Muscle of leg (tissue), 16 donors: Measurements from ENCODE around the gene WDR47. TPM values are rescaled to one million over a fixed set of nuclear protein-coding genes. Genes with fewer than 3 reads are reported as not detected.

Experiments
- DNase-seq: peaks from one replicate; pipeline ENCODE4 v3.0.0; 2013
- H3K27ac ChIP-seq: one replicate; pipeline ENCODE4 v1.5.1; 2013; ENCODE audit warnings: mild to moderate bottlenecking, low read length, control low read depth
- H3K27me3 ChIP-seq: one replicate; pipeline ENCODE4 v1.6.1; 2013; ENCODE audit warnings: low read length; ENCODE audit not compliant: control insufficient read depth, insufficient read depth
- H3K36me3 ChIP-seq: one replicate; pipeline ENCODE4 v1.6.1; 2013; ENCODE audit warnings: low read length; ENCODE audit not compliant: control insufficient read depth, insufficient read depth
- H3K4me1 ChIP-seq: one replicate; pipeline ENCODE4 v1.6.1; 2013; ENCODE audit warnings: low read length; ENCODE audit not compliant: control insufficient read depth, insufficient read depth
- H3K4me3 ChIP-seq: one replicate; pipeline ENCODE4 v1.5.1; 2013; ENCODE audit warnings: low read length, control low read depth
- H3K9me3 ChIP-seq: replicated peaks from 2 replicates; pipeline ENCODE4 v1.6.1; 2013; ENCODE audit warnings: low read depth, low read length; ENCODE audit not compliant: control insufficient read depth
- WGBS: methylation state at CpG from one replicate; pipeline ENCODE4 v1.1.5; 2013; ENCODE audit warnings: missing lambda C conversion rate; ENCODE audit not compliant: insufficient coverage; 5-methylcytosine and 5-hydroxymethylcytosine counted together
- long read RNA-seq, 11 donors: transcript quantifications; one replicate each; lab custom pipeline, GENCODE V29; 2026
- polyA plus RNA-seq, 8 donors: library from polyadenylated mRNA; unstranded; fragments of 120-200 nt; gene quantifications; one replicate each; pipeline versions ENCODE4 v1.2.1 to v1.2.3, GENCODE V29; 2013; ENCODE audit warnings: inconsistent platforms in 1 of 8, low replicate concordance in 1 of 8; ENCODE audit not compliant: insufficient read length in 8 of 8, insufficient read depth in 1 of 8
- total RNA-seq: library from RNA; stranded (reverse); fragments of 120-200 nt; gene quantifications from one replicate; pipeline ENCODE4 v1.2.4, GENCODE V29; 2013

WDR47 gene
- 10.8 TPM for total RNA-seq
- 10 to 100 TPM in 4 of 8 donors, 1 to 10 TPM in 4; 8.4 to 12.2 (median 10.2) TPM for polyA plus RNA-seq
- long read RNA-seq, donor 1: 0 reads
- long read RNA-seq, donor 2: 0 reads
- long read RNA-seq, donor 3, full-length matches to known transcripts: 1 of 42 reads
- long read RNA-seq, donor 3, partial matches to known transcripts: 41 of 42 reads
- long read RNA-seq, donor 3, other reads (novel, unspliced or antisense): 0 of 42 reads
- long read RNA-seq, donor 4: 0 reads
- long read RNA-seq, donor 5, full-length matches to known transcripts: 2 of 11 reads
- long read RNA-seq, donor 5, partial matches to known transcripts: 9 of 11 reads
- long read RNA-seq, donor 5, other reads (novel, unspliced or antisense): 0 of 11 reads
- long read RNA-seq, donor 6, full-length matches to known transcripts: 3 of 188 reads
- long read RNA-seq, donor 6, partial matches to known transcripts: 185 of 188 reads
- long read RNA-seq, donor 6, other reads (novel, unspliced or antisense): 0 of 188 reads
- long read RNA-seq, donor 7, full-length matches to known transcripts: 2 of 7 reads
- long read RNA-seq, donor 7, partial matches to known transcripts: 5 of 7 reads
- long read RNA-seq, donor 7, other reads (novel, unspliced or antisense): 0 of 7 reads
- long read RNA-seq, donor 8, full-length matches to known transcripts: 1 of 1 reads
- long read RNA-seq, donor 8, partial matches to known transcripts: 0 of 1 reads
- long read RNA-seq, donor 8, other reads (novel, unspliced or antisense): 0 of 1 reads
- long read RNA-seq, donor 9, partial matches to known transcripts: 51 of 51 reads
- long read RNA-seq, donor 9, other reads (novel, unspliced or antisense): 0 of 51 reads
- long read RNA-seq, donor 10, full-length matches to known transcripts: 2 of 2 reads
- long read RNA-seq, donor 10, partial matches to known transcripts: 0 of 2 reads
- long read RNA-seq, donor 10, other reads (novel, unspliced or antisense): 0 of 2 reads
- long read RNA-seq, donor 11: 0 reads

GRCh38 chr1:109041621-109042468, at the start of gene WDR47:
WDR47 (minus strand) TSS chr1:109042102; CDS start chr1:109023512, 18,590 bp downstream.
- Histone ChIP-seq H3K9me3 (no peaks in the 10 kb centered on the region), H3K36me3 (no peaks in the 10 kb centered on the region), H3K27me3 (no peaks in the 10 kb centered on the region), H3K27ac (peak within 1 kb of the TSS; percentile 69), H3K4me1 (no peaks in the 10 kb centered on the region), H3K4me3 (peak within 1 kb of the TSS; percentile 77)
- WGBS: under 1% methylated on average over 59 of the region's 90 CpGs
- peak; percentile 97 for DNase-seq

DNA sequence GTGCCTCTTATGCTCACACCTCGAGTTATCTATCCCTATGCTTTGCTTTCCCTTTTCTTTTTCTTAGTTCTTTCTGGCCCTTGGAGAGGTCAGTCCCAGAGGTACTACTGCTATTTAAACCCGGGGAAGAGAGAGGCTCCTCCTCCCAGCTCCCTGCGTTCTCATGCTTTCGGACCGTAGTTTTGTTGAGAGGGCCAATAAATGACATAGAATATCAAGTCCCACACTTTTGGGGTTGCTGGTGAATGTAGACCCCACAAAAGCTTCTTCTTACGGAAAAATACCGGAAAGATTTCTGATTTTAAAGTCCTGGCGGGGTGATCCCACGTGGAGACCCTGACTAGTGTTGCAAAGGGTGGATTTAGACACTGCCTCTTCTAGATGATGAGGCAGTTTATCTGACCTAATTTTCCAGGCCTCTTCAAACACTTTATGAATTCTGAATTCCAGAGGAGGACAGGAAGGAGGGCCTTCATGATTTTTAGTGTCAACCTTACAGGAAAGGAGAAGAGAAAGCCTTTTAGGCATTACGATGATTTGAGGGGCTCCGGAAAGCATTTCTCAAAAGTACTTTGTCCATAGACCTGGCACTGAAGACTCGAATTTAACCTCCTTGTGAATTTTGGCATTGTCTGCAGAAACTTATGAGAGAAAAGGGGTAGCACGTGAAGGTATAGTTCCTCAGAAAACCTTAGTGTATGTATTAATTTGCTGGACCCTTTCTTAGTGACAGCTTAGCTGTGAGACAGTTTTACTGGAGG, 49.4 kb upstream of the WDR47 start:
- Histone ChIP-seq H3K36me3 (peaks cover 17% of the 10 kb centered on the region), H3K9me3 (no peaks in the 10 kb centered on the region), H3K27ac (peak overlapping the region; percentile 92), H3K27me3 (no peaks in the 10 kb centered on the region), H3K4me1 (peaks cover 28% of the 10 kb centered on the region), H3K4me3 (peak overlapping the region; percentile 61)
- peak; percentile 84 for DNase-seq
- WGBS: 0% methylated on average over 2 of the region's 13 CpGs

- whole genome bisulfite sequencing: 10% methylated on average over 42 of the region's 67 CpGs
- H3K9me3 ChIP-seq: no peaks in the 10 kb centered on the region
- H3K4me3 ChIP-seq: peak within 1 kb of the TSS; percentile 61
- H3K27me3 ChIP-seq: no peaks in the 10 kb centered on the region
- peaks cover 17% of the 10 kb centered on the region for H3K36me3 ChIP-seq
- peak within 1 kb of the TSS; percentile 92 for H3K27ac ChIP-seq
- H3K4me1 ChIP-seq: peaks cover 28% of the 10 kb centered on the region
- DNase-seq: peak; percentile 98
Measured at GRCh38 chr1:109090196-109091077, 48.5 kb upstream of the WDR47 start, which contains the start of gene TMEM167B. TMEM167B (plus strand) TSS chr1:109090764; CDS start chr1:109090873, 109 bp downstream.

DNA sequence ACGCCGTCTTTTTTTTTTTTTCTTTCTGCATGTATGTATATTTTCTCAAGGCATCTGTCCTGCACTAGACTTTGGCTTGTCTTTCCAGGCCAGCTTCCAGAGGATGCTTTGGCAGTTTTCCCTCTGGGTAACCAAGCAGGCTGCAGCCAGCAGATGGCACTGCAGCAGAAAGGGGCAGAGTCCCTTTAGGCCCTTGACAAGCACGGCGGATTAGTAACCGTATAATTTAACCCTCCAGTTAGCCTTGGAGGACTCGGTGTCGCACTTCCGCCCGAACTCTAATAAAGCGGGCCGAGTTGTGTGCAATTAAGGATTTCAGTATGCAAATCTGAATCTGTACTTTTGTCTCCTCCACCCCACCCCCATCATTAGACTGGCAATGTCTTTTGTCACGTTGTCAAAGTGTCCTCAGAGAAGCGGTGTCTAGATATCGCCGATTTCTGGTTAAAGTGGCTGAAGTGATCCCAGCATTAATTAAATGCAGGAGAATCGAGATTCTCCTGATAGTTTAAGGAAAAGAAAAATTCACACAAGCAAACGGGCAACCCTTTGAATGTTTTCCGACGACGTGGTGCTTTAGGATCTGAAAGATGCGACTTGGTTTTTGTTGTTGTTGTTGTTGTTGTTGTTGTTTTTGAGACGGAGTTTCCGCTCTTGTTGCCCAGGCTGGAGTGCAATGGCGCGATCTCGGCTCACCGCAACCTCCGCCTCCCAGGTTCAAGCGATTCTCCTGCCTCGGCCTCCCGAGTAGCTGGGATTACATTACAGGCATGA, 47.5 kb upstream of the WDR47 start:
- Histone ChIP-seq H3K9me3 (no peaks in the 10 kb centered on the region), H3K4me3 (peak overlapping the region; percentile 15), H3K36me3 (peaks cover 14% of the 10 kb centered on the region), H3K4me1 (peaks cover 28% of the 10 kb centered on the region), H3K27me3 (no peaks in the 10 kb centered on the region), H3K27ac (peak overlapping the region; percentile 92)
- WGBS: 69% methylated on average over 13 of the region's 31 CpGs
- peak; percentile 86 for DNase-seq

DNA sequence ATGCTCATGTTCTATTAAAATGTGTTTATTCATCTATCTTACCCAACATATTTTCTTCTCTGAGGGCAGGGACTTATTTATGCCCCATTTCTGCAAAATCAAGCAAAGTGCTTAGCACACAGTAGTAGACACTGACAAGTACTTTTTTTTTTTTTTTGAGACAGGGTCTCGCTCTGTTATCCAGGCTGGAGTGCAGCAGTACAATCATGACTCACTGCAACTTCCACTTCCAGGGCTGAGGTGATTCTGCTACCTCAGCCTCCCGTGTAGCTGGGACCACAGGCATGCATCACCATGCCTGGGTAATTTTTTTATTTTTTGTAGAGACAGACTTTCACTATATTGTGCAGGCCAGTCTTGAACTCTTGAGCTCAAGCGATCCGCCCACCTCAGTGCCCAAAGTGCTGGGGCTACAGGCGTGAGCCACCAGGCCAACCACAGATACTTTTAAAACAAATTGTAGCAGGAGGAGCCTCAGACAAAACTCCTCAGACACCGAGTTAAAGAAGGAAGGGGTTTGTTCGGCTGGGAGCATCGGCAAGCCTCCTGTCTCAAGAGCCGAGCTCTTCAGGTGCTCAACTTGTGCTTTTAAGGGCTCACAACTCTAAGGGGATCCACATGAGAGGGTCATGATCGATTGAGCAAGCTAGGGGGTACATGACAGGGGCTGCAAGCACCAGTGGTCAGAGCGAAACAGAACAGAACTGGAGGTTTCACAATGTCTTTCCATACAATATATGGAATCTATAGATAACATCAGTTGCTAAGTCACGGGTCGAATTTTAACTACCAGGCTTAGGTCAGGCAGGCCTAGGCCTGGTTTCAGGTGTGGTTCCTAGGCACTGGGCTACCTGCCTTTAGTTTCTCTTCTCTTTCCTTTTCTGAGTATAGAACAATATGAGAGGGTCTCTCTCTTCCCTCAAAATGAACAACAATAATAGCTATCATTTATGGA, 42.9 kb upstream of the WDR47 start:
- no peaks in the 10 kb centered on the region for H3K36me3 ChIP-seq
- 71% methylated on average over 5 of the region's 13 CpGs for WGBS
- no peak overlapping the region for H3K27ac ChIP-seq
- no peak overlapping the region for H3K4me3 ChIP-seq
- H3K4me1 ChIP-seq: peaks cover 13% of the 10 kb centered on the region
- H3K9me3 ChIP-seq: no peaks in the 10 kb centered on the region
- H3K27me3 ChIP-seq: no peaks in the 10 kb centered on the region
- no peak for DNase-seq

- Histone ChIP-seq H3K9me3 (no peaks in the 10 kb centered on the region), H3K4me1 (peaks cover 4% of the 10 kb centered on the region), H3K27ac (no peak overlapping the region), H3K36me3 (no peaks in the 10 kb centered on the region), H3K4me3 (no peak overlapping the region), H3K27me3 (no peaks in the 10 kb centered on the region)
- WGBS: 20% methylated on average over 1 of the region's 1 CpG
- peak; percentile 15 for DNase-seq
Measured at GRCh38 chr1:109083923-109084322, 42.0 kb upstream of the WDR47 start.

GRCh38 chr1:109083501-109083900, 41.6 kb upstream of the WDR47 start:
- WGBS: 67% methylated on average over 1 of the region's 3 CpGs
- Histone ChIP-seq H3K27ac (no peak overlapping the region), H3K36me3 (no peaks in the 10 kb centered on the region), H3K4me1 (no peaks in the 10 kb centered on the region), H3K27me3 (no peaks in the 10 kb centered on the region), H3K4me3 (no peak overlapping the region), H3K9me3 (no peaks in the 10 kb centered on the region)
- DNase-seq: no peak
